PC-9 (cell line): ENCODE measurements around the gene CPLX3.

ENCODE experiments used
- CTCF ChIP-seq: fragments of 200-600 bp; sonication (generic); conservative IDR thresholded peaks from 2 replicates; pipeline ENCODE4 v1.6.1; 2017; ENCODE audit warnings: mixed run types, antibody characterized with exemption, mild to moderate bottlenecking, moderate library complexity
- EZH2 ChIP-seq: fragments of 200-600 bp; sonication (generic); IDR thresholded peaks from 2 replicates; pipeline ENCODE4 v1.8.0; 2017; ENCODE audit warnings: antibody characterized with exemption, low read depth

DNA sequence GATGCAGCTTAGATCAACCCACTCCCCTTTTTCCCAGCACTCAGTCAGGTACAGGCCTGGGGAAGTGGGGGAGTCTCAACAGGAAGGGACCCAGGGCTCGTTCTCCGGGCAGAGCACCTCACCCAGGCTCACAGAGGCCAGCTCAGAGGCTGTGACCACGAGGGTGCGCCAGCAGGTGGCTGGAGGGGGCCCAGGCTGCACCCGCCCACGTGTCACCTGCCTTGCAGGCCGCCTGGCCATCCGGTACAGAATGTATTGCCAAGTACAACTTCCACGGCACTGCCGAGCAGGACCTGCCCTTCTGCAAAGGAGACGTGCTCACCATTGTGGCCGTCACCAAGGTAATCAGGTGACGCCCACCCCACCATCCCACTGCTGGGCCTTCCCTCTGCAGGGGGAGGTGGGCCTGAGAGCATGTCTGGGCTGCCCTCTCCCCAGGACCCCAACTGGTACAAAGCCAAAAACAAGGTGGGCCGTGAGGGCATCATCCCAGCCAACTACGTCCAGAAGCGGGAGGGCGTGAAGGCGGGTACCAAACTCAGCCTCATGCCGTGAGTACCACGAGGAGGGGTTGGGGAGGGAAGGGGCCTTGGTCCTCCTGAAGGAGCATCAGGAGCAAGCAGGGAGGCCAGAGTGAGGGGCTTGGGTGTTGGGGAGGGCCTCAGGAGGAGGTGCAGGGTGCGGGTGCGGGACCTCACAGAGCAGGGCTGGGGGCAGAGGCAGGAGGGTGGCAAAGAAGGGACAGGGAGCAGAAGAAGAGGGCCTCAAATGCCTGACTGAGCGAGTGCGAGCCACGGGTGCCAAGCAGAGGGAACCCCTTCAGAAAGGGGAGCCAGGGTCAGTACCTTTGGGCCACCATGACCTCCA is 27.8 kb upstream of the CPLX3 start:
- TF ChIP-seq CTCF (no peak), EZH2 (no peak)
